CD4-positive, alpha-beta T cell treated with Interleukin-2 at 100 ng/mL for 4 hours (primary cell): Measurements from ENCODE around the gene MYO1E.

ENCODE experiments used
- DNase-seq: peaks from one replicate; pipeline ENCODE4 v3.0.0-alpha.2; 2020; ENCODE audit warnings: low spot score

MYO1E gene

DNA sequence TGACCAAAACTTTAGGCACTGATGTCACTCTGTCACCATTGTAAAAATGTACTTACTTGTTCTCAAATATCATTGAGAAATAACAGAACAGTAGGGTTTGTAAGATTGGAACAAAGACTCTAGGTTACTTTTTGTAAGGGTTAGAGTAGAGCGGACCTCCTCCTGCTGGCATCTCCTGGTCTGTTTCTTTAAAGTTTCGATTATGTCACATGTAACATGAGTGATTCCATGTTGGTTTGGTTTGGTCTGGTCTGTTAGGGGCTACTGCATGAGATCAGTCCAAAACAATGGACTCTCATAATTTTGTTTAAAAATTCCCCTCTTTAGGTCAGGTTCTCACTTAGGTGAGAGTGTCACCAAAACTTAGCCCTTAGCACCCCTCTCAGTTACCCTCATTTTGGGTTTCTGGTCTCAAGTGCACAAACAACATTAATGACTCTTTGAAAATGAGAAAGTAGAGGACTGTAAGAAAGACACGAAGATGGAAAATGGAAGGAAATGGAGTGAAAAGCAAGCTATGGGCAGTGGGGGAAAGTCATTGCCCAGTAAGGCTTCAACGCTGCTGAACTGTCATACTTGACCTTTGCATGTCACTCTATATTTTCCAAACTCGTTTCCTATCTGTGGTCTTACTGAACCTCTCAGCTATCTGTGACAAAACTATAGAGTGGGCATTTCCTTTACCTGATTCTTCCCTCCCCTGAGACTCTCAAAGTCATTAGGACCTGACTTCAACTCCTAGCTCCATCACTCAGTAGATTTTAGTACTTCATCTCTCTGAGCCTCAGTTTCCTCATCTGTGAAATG, 113.3 kb downstream of the MYO1E start:
- no peak for DNase-seq

- DNase-seq, result no peak
These were observed 114.4 kb downstream of the MYO1E start for GRCh38 chr15:59258317-59258716.

DNA sequence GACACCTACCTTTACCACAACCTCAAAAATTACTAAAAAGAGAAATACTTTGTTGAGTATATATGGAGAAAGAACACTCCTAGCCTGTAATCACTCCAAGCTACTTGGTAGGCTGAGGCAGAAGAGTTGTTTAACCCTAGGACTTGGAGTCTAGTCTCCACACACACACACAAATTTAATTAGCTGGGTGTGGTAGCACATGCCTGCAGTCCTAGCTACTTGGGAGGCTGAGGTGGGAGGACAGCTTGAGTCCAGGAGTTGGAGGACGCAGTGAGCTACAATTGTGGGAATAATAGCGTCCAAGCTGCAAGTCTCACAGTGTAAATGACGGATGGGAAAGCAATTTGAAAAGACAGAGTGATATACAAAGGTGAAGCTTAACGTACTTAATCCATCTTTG, 115.5 kb downstream of the MYO1E start:
- no peak for DNase-seq

GRCh38 chr15:59256482-59256881, 116.2 kb downstream of the MYO1E start:
- DNase-seq, result no peak

DNA sequence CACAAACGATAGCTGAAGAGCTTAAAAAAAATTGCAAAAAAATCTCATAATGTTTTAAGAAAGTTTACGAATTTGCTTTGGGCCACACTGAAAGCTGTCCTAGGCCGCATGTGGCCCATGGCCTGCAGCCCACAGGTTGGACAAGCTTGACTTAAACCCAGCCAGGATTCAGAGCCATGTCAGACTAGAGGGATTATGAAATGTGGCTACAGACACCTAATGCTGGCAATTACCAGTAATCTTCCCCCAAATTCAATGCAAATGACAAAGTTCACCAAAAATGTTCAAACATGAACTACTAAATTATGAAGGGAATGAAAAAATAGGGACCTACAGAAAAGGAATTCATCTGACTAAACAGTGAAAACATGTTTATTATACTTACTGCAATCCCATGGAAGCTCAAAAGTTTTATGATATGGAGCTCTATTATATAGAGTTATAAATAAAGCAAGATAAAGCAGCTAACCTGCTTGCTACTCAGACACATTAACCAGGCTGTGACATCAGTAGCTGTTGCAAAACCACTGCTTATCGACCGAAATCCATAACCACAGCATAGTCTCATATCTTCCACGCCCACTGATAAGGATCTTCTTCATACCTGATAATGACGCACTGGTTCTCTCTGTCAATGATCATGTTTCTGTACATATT, 116.9 kb downstream of the MYO1E start:
- peak; percentile 11 for DNase-seq

DNA sequence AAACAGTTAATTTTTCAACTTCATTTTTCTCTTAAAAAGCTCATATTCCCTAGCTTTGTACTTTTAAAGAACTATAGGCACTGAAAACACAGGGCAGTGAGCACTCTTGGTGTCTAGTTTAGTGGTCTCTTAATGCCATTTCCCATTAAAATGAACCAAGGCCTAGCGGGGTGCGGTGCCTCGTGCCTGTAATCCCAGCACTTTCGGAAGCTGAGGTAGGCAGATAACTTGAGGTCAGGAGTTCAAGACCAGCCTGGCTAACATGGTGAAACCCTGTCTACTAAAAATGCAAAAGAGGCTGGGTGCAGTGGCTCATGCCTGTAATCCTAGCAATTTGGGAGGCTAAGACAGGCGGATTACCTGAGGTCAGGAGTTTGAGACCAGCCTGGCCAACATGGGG, 120.5 kb downstream of the MYO1E start:
- no peak for DNase-seq

DNA sequence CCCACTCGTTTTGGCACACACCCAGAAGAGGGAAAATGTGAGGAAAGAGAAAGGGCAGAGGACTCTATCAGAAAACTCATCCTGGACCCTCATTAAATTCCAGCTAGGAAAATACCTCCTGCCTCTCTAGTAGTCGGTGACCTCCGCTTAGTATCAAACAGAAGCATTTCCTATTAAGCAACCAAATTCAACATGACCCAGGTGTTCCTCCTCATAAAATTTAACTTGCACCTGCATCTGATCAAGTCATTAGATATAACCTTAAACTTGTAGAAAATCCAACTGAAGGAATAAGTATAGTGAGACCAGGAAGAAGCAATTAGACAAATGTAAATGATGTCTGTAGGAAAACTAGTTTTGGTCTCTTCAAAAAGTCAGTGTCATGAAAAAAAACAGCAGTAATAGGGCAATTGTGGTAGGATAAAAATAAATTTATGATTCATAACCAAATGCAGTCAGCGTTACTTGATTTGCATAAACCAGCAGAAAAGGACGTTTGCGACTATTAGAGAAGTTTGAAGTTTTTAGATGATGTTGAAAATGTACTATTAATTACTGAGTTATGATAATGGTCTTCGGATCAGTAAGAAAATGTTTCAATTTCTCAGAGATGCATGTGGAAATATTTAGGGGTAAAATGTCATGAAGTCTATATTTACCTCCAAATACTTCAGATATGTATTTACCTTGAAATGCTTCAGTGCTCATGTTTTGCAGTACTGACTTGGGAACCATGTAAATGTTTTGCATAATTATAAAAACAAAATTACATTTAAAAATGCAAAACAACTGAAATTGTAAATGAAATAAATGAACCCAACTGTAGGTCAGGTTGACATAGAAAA, 121.4 kb downstream of the MYO1E start:
- DNase-seq, result no peak

DNA sequence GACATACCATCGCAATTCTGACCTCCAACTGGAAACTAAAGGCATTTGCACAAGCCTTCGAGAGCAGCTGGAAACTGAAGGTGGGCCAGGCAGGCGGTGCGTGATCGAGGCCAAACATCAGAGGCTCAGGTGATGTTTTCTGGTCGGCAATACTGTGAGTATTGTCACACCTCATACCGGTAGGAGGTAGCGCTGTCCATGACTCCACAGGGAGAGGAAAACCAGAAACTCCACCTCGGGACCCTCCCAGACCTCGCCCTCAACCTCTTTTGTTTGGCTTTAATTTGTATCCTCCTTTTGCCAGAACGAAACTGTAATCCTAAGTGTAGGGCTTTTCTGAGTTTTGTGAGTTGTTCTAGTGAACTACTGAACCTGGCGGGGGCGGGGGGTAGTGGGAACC, 122.4 kb downstream of the MYO1E start:
- no peak for DNase-seq

DNA sequence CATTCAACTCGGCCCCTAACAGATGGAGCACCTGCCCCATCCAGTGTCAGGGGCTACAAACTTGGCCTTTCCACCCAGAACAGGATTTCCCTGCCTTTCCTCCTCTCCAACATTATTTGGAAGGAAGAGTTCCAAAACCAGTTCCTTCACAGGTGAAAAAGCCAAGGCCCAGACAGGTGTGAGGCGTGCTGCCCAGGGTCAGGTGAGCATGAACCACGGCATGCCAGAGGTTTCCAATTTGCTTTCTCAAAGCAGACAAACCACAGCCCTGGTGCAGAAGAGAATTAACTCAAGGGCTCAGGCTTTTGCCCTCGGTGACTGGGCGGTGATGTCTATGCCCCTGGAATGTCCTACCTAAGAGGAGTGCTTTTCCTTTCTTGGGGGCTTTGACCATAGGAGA, 122.9 kb downstream of the MYO1E start:
- DNase-seq, result no peak

- DNase-seq, result peak; percentile 45
These were observed 125.3 kb downstream of the MYO1E start for GRCh38 chr15:59247364-59247763.

- DNase-seq, result no peak
These were observed 127.1 kb downstream of the MYO1E start for GRCh38 chr15:59245559-59245958.

DNA sequence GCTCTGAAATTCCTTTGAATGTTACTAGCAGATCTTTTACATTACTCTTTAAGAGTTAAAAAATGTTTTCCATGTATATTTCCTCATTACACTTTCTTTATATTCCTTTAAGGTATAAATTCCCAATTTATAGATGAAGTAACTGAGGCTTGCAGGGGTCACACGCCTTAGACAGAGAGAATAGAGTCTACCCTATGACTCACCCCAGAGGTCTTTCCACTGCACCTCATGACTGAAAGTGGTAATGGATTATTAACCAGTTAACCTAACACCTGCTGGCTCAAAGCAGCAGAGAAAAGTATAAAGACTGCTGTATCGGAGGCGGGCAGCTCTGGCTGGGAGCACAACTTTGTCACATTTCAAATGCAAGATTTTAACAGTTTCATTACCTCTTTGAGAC, 128.3 kb downstream of the MYO1E start:
- DNase-seq, result no peak

DNA sequence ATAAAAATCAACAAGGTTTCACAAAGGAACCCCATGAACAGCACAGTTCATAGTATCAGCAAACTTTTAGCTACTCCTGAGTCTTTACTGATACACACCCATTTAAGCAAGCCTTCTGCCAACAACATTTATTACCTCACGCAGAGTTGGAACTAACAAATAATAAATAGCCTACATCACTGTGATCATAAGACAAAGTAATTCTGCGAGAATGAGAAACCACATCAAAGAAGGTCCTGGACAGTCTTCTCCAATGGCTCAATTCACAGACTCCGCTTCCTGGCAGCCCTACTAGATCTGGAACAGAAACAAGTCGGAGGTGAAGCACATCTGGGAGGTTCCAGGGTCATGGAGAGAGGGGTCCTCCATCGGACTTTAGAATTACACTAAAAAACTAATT, 129.0 kb downstream of the MYO1E start:
- no peak for DNase-seq

GRCh38 chr15:59242649-59243048, 130.0 kb downstream of the MYO1E start:
- no peak for DNase-seq

DNA sequence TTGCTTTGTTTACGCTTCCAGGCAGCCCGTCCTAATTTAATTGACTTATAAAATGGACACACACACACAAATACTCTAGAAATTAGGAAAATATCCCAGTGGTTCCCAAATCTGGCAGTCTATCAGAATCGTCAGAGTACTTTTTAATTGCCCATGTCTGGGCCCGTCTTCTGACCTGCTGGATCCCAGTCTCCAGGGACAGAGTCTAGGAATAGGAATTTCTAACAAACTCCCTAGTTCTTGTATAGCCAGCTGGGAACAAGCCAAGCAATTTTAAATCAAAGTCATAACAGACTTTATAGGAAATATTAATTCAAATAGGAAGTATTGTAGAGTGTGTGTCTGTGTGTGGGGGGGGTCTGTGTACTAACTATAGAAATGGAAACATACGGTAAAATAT, 132.6 kb downstream of the MYO1E start:
- DNase-seq, result no peak

- DNase-seq, result no peak
These were observed 134.7 kb downstream of the MYO1E start for GRCh38 chr15:59237924-59238331.

GRCh38 chr15:59237119-59237855, 135.4 kb downstream of the MYO1E start:
- no peak for DNase-seq

- DNase-seq, result no peak
These were observed 136.3 kb downstream of the MYO1E start for GRCh38 chr15:59236394-59236793.

- no peak for DNase-seq
These were observed 140.2 kb downstream of the MYO1E start for GRCh38 chr15:59232476-59232875.

DNA sequence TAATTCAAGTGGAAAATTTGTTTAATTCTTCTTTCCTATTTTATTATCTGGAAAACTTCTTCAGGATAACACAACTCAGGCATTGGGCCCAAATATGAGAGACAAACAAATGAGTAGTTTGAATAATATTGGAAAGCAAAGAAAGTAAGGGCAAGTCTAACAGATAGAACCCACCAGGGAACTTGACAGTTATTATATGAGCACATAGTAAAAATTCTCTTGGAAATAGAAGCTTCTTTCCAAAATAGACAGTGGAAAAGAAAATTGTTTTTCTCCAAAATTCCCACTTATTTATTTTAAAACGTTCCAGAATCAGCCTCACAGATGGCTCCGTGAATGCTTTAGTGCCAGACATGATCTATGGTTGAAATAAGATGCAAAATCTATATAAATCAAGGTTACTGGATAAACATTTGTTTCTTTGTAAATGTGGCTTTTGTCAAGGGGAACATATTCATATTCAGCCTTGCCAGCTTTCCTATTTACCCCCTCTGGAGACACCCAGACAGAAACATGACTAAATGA, 142.1 kb downstream of the MYO1E start:
- DNase-seq, result no peak

DNA sequence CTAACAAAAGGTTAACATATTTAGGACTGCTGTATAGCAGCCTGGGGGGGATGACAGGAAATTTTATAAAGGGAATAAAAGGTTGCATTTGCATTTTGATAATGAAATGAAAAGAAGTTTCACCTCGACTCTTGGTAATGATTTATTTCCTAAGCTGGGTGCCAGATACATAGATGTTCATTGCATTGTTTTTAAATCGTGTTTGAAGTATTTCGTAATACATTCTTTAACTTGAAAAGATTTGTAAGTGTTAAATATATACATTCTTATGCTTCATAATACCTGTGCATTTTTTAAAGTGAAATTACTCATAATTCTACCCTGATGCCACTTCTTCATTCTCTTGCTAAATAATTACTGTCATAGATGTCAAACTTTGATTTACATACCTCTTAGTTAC, 143.2 kb downstream of the MYO1E start:
- DNase-seq, result no peak

DNA sequence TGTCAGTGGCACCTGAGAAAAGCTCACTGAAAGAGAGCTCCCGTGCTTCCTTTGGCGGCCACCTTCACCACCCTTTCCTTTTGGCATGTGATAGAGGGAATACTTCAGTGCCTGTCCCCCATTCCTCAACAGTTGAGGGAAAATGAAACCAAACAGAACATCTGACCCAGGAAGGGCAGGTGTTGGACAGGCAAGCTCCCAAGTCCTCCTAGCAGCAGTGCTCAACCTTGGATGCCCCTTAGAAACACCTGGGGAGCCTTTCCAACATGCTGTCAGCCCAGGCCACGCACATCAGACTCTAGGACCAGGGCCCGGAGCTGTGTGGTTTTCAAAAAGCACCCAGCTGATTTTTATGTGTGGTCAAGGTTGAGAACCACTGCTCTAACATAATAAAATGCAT, 143.7 kb downstream of the MYO1E start:
- no peak for DNase-seq
